Activated CD8-positive, alpha-beta memory T cell treated with anti-CD3 and anti-CD28 coated beads, Interleukin-2, amount 50 U/mL, for 4 hours (primary cell): ENCODE data around the gene CFAP100.
A peak's percentile ranks its signal among the peaks of the same experiment; 100 is the strongest.

Experiments used
- DNase-seq: peaks from one replicate; pipeline ENCODE4 v3.0.0-alpha.2; 2020

Gene CFAP100

DNA sequence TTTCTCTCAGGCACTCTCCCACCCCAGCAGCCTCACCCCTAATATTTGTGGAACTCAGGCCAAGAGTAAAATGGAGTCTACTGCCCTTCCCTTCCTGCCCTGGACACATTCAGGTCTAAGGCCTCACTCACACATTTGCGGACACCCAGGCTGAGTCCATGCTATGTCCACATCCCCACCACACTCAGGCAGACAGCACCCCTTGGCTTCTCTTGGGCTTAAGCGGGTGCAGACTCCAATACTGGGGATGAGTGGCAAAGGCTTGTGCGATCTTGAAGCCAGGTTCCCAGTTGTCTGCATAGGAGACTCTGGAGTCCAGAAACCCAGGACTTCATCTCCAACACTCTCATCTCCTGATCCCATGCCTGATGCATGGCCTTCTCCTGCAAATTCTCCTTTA, 17.5 kb upstream of the CFAP100 start:
- no peak for DNase-seq

DNA sequence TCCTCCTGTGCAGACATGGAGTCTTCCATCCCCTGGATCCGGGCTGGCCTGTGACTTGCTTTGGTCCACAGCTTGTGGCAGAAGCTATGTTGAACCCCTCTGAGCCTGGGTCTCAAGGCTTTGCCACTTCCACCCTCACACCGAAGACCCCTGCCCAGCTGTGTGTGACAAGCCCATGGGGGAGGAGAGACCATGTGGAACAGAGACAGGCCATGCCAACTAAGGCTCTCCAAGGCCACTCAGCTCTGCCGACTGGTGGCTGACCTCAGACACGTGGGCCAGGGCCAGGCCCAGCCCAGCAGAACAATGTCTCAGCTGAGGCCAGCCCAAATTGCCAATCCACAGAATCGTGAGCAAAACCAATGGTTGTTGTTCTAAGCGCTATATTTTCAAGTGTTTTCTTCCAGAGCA, 16.4 kb upstream of the CFAP100 start:
- DNase-seq, result no peak

GRCh38 chr3:126380011-126380768, 14.5 kb upstream of the CFAP100 start:
- DNase-seq, result no peak

DNA sequence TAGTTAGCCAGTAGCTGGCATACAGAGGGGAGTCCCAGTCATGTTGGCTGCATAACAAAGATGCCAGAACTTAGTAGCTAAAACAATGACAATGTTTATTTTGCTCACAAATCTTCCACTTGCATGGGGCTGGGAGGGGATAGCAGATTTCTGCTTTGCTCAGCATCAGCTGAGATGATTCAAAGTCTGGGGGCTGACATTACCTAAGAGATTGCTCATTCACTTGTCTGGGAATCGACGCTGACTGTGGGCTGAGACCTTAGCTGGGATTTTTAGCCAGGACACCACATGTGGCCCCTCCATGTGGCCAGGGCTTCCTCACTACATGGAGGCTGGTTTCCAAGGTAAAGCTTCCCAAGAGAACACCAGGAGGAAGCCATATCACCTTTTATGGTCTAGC, 12.7 kb upstream of the CFAP100 start:
- no peak for DNase-seq

GRCh38 chr3:126389112-126389793, 5.5 kb upstream of the CFAP100 start:
- peak; percentile 24 for DNase-seq

DNA sequence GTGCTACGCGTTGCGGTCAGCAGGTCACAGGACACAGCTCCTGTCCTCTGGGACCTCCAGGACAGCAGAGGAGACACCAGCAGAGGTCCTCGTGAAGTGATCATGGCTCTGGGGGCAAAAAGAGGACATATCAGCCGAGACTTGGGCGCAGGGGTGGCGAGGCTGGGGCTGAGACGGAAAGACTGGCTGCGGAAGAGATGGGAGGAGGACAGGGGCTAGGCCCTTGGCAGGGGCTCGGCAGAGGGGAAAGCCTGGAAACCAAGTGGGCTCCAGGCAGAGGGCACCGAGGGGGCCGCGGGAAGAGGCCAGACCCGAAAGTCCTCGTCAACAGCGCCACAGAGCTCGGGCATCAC, 4.9 kb upstream of the CFAP100 start:
- DNase-seq, result no peak

DNA sequence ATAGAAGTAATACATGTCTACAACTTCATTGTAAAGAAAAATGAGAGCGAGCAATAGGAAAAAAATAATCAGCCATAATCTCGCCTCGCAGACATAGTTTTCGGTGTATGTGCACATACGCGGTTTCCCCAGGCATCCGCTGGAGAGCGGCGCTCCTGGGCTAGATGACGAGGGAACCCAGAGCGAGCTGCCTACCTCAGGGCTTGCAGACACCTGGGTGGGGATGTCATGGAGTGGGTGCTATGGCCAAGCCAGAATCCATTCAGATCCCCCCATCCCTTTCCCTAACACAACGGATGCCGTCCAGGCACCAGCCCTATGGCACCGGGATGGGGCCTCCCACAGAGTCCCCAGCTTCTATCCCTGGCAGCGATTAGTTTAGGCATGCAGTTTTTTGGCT, 4.5 kb upstream of the CFAP100 start:
- no peak for DNase-seq

DNA sequence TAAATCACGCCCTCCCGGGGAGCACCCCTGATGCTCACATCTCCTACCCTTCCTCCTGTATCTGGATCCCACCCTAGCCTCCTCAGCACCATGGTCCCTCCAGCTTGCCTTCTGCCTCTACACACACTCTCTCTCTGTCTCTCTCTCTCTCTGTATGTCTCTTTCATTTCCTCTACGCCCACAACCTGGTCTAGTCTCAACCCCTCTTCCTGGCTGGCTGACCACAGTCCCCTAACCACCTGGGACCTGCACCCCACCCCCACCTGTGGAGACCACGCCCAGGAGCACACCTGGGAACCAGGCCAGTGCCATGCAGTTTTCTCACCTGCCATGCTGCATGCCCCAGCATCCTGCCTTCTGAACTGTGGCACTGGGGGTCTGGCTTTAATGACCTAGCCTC, 4.0 kb upstream of the CFAP100 start:
- DNase-seq, result no peak

DNA sequence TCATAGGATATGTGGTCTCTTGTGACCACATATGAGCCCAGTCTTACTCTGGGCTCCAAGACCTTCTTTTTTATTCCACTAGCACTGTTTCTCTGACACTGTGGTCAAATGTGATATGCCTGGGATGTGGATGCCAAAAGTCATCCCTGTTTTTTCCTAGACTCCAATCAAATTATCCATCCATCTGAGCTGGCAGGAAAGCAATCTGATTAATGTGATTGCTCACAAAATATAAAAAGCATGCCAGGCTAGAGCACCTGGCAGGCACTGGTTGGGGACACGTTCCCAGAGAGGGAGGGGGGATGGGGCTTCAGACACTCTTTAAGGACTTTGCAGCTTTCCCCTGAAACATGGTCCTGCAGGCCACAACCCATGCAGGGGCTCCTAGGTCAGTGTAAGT, 3.1 kb upstream of the CFAP100 start:
- DNase-seq, result no peak

GRCh38 chr3:126392246-126392645, 2.5 kb upstream of the CFAP100 start:
- DNase-seq, result no peak

- no peak for DNase-seq
Measured at GRCh38 chr3:126393563-126393962, 1.1 kb upstream of the CFAP100 start.

DNA sequence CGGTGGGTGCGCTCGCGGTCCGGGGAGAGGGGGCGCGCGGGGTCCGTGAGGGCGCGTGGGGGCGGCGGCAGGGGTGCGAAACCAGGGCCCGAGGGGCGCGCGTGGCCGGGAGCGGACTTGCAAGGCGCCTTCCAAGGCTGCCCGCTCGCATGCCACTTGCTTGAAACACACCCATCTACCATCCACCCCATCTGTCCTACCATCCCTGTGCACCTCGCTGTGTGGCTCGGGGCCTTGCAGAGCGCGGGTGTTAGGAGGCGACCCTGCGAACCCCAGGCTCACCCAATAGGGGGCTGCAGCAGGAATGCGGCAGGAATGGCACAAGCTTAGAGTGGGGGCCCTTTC, 240 bp downstream of the CFAP100 start:
- DNase-seq, result no peak

GRCh38 chr3:126395846-126396513, 1.3 kb downstream of the CFAP100 start:
- DNase-seq, result no peak

GRCh38 chr3:126396536-126396935, 1.8 kb downstream of the CFAP100 start:
- no peak for DNase-seq

GRCh38 chr3:126397610-126398422, 3.1 kb downstream of the CFAP100 start:
- DNase-seq, result no peak

- DNase-seq, result no peak
Measured at GRCh38 chr3:126398423-126399350, 4.0 kb downstream of the CFAP100 start.

GRCh38 chr3:126399351-126399735, 4.6 kb downstream of the CFAP100 start:
- no peak for DNase-seq

- no peak for DNase-seq
Measured at GRCh38 chr3:126399756-126400155, 5.0 kb downstream of the CFAP100 start.

GRCh38 chr3:126401611-126402160, 7.0 kb downstream of the CFAP100 start:
- no peak for DNase-seq

DNA sequence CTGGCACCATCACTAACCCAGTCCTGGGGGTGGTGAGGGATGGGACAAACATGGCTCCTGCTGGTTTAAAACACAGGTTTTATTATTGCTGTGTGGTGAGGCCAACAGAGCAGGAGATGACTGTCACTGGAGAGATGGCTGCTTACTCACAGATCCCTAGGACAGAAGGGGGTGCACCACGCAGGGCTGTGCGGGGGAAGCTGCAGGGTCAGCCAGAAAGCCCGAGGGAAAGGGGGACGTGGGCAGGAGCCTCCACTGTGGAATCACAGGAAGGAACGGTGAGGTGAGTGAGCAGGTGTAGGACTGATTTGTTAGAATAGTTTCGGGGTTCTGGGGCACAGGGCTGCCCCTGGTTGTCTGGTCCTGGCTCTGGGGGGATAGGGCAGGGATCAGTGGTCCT, 7.5 kb downstream of the CFAP100 start:
- no peak for DNase-seq

- DNase-seq, result no peak
Measured at GRCh38 chr3:126402666-126403302, 8.1 kb downstream of the CFAP100 start.
